ENCODE data around the gene COL19A1.

The COL19A1 gene

DNA sequence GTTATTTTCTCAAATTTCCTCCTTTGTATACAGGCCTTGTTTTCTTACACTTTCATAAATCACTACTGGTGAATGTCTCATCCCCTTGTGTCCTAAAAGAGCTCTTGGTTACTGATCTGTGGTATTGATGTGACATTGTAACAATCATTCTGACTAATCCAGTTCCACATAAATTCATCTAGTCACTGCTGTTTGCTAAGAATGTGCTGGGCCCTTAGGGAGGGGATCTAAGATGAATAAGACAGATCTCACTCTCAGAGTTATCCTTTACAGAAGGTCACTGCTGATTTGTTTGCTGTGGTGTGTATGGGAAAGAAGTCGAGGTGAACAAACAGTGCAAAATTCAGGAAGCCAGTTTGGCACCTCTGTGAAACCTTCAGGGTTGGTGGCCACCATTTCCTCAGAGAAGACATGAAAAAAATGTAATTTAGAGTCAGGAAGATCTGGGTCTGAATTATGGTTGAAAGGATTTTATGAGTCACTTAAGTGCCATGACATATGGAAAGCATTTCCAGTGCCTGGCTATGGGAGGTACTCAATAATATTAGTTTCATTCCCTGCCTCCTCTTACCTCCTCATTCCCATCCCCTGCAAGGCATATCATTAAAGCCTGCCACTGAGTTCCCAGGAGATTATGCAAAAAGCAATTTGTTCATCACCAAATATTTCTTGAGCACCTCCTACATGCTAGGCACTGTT is 314.7 kb downstream of the COL19A1 start:
- no peak for DNase-seq

DNA sequence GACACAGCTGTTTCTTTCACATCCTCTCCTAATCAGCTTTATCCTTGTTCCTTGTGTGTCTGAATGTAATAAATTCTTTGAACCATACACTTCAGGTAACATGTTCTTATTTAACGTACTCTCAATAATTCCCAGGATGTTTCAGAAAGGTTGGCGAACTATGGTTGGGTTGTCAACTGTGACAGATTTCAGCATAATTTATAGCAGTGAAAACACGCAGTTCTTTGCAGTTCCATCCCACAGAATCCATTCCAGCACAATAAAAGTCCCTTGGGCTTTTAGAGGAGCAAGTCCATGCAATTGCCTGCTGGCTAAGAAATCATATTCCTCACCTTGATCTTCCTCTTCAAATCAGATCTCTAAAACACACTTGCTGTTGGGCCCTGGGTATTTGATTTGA is 317.2 kb downstream of the COL19A1 start:
- no peak for DNase-seq

DNA sequence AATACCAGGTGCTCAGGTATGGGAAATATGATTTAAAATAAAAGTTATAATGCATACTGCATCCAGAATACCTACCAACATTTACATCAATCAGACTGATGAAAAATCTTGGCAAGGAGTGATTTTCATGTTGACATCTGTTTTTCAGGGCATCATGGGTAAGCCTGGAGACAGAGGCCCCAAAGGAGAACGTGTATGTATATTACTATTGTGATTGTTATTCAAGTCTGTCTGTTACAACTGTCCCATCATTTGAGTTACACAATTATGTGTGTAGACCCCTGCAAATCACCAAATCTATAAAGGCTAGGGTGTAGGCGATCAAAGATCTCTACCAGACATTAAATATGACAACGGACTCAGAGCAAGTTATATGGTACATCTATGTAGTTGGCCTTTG is 318.4 kb downstream of the COL19A1 start:
- DNase-seq = no peak

DNA sequence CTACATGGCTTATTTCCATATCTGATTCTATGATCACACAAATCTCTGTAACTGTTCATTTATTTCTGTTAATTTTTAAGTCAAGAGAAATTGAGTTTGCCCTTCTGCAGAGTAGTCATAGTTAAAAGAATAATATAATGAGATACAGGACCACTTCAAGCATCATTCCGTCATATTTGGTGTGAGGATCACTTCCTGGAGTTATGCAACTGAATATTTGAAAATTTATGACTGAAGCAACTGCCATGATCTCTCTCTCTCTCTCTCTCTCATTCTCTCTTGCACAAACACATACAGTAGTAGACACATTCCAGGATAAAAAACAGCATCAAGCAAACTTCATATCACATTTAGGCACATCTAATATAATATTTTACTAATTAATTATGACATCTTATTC is 320.1 kb downstream of the COL19A1 start:
- no peak for DNase-seq

DNA sequence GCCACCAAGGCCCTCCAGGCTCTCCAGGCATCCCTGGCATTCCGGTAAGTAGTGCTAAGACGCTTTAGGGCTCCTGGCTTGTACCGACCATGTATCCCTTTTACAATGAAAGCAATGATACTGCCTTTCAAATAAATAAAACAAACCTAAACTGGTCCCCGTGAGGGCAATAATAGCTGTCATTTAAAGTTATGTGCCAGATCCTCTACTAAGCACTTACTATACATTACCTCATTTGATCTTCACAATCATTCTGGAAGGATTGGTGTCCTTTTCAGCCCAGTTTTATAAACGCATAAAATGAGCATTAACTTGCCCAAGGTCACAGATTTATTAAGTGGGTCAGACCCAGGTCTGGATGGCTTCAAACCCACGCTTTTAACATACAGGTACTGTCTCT is 321.8 kb downstream of the COL19A1 start:
- no peak for DNase-seq

DNA sequence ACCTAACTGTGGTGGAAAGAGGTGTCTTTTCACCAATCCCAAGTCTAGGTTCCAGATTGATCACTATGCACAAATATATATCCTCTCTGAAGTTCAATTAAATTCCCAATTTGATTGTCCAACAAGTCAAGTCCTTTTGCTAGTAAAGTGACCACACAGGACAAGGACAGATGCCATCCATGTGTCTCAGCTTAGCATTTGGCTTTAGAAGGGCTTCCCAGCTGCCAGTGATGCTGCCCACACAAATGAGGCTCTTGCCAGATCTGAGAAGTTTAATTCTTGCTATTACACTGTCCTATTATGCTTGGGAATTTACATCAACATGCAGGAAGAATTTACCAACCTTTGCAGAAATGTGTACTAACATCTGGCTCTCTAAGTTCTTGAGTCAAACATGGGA is 328.1 kb downstream of the COL19A1 start:
- no peak for DNase-seq

DNA sequence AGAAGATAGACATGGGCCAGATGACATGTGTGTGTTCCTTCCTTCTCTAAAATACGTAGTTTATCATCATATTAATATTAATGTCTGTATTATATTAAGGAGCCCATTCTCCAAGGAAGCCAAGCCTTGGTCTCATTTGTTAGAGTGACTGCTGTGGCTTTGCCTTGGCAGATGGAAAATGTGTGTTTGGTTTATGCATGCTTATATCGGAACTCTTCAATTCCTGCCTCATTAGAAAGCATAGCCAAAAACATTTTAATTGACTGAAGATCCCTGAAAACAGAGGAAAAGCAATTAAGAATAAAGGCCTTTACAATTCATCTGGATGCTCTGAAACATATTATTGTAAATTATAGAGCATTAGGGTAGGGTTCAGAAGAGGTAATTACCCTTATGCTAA is 330.2 kb downstream of the COL19A1 start:
- DNase-seq = no peak

DNA sequence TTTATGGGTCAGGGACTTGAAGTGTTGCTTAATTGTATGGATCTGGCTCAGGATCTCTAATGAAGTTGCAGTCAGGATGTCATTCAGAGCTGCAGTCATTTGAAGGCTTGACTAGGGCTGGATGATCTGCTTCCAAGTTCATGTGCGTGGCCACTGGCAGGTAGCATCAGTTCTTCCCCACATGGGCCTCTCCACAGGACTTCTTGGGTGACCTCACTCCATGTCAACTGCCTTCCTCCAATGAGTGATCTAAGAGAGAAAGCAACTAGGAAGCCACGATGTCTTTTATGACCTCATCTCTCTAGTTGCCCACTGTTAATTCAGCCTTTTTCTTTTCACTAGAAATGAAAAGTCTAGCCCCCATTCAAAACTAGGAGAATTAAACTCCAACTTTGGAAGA is 332.4 kb downstream of the COL19A1 start:
- DNase-seq = no peak

DNA sequence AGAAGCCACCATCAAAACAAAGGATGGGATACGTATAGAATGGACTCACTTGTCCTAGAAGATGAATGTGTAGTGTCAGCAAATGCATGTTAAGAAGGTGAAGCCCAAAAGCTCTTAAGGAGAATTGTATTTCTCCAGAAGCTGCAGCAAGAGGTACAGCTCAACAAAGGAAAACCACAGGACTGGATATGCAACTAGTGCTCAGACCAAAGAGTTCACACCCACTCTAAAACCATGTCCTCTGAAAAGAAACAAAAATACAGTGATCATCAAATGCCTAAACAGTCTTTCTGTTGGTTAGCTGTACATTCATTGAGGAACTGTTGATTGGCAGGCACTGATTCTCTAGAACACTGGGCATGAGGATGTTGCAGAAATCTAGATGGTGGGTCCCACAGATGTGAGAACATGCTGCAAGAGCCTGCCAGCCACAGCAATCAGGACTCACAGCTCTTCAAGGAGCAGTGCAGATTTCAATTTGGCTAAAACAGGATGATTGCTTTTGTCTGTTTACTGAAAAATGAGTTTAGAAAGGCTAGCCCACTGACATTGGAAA is 342.0 kb downstream of the COL19A1 start:
- no peak for DNase-seq

DNA sequence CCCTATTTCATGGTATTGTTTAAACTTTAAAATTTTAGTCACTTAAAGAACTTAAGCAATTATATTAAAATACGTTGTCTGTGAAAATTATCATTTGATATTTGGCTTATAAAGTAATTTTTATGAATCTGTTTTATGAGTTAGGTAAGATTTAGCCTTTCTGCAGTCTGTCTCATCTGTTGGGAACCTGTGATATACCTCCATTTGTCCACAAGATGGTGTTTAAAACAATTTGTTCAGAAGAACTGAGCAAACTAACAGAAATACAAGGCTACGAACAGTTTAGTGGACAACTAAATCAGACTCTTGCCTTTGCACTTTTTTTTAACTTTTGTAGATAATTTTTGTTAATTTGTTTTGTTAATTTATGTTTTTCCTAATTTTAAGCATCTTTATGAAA is 344.1 kb downstream of the COL19A1 start:
- DNase-seq = no peak

DNA sequence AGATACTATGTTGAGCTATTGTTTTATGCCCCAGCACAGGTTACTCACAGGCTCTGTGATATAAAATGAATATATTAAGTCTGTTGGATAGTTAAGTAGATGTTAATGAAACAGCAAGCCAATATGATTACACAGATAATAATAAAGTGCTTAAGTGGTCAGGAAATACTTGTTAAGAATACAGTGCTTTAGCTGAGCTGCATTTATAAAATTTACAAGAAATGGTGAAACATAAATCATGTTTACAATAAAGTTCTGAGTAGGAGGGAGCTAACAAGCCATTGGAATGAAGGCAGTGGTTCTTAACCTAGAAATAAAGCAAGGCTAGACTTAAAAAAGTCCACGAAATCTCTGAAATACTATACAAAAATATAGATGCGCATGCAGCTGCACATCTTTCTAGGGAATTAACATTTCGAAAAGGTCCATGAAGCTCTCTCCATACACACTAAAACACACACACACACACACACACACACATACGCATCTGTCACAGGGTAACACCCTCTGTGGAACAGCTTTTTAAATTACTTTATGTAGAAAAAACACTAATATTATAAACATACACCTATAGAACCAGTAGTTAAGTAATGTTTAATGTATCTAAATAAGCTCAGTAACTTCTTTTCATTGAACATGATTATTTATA is 349.2 kb downstream of the COL19A1 start:
- DNase-seq = no peak

DNA sequence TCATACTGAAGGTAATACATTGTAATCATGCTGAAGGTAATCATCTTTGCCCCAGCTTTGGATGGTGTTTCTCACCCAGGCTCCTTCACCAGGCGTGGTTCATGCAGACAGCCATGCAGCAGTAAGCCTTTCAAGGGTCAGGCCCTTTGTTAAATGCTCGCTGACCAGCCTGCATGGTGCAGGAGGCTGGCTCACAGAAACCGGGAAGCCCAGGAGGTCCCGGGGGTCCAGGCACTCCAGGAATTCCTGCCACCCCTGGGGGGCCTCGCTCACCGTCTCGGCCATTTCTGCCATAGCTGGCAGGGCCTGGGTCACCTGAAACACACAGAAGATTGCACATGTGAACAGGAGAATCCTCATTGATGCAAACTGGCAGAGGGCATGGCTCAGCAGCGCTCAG is 350.4 kb downstream of the COL19A1 start:
- no peak for DNase-seq

DNA sequence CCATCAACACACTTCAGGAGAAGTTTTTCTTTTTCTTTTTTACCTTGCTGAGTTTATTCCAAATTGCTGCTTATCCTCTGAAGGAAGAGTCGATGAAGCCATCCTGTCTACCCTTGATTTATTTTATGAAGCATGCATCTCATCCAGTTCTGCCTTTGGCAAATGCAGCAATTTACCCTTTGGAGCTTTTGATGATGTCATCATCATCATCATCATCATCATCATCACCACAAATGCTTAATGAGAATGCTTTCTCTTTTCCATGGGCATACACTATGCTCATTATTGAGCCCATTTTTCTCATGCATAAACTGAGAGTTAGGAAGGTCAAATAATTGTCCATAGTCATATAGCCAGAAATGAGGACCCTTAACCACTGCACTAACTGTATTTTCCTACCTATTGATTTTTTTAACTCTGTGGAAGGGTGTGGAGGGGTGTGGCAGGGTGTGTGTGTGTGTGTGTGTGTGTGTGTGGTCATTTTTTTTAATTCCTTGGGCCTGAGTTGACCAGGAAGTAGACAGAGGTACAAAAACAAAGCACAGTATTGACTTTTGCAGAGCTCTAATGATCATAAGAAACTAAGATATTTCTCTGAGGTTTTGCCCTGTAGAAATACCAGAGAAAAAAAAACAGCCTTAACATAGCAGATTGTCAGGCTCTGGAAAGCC is 353.7 kb downstream of the COL19A1 start:
- no peak for DNase-seq

DNA sequence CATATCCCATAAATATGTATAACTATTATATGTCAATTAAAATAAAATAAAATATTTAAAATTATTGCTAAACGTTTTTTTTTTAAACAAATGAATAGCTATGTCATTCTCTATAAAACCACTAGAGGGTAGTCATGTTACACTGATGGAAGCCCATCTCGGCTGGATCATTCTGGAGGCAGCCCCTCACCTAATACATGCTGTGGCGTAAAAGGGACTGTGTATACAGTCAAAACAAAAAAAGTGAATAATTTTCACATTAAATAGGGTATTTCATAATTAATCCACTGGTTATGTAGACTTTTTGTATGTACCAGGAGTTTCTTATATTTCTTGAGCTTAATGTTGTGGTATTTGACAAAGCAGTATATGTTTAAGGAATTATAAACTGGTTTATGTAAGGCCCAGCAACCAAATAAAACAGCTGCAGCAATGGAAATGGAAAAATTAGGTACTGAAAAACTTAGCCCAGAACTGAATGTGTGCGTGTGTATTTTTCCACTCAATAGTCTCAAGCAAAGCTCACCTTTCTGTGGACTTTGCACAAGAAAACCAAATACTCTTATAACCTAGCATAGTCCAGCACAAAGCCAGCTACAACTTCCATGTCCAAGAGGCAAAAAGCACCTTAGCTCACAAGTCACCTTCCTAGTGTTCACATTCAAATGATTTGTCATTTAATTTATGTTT is 354.8 kb downstream of the COL19A1 start:
- peak; percentile 12 for DNase-seq

DNA sequence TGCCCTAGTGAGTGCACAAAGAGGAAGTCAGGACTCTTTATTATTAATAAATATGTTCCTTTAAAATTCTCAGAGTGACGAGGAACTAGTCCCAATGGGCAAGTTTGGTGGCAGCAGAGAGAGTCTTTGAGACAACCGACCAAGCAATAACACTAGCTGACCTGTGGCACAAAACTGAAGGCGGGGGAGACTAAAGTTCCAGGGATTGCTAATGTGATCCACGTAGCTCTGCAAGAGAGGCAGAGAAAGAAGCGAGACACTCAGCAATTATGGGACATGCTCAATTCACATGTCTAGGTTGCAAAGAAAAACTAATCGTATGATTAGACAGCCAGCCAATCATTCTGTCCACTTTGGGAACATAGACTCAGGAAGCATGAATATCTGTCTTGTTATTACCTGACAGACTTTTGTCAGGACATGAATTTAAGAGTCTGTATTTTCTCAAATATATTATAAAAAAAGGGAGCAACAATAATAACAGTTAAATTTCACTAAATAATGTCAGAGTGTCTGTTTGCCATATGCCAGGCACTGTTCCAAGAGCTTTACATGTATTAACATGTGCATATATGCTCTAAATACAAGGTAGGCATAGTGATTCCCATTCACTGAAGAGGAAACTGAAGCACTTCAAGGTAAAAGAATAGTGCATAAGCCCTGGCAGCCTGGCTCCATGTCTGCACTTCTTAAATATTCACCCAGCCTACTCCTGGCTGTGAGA is 355.5 kb downstream of the COL19A1 start:
- DNase-seq = no peak

DNA sequence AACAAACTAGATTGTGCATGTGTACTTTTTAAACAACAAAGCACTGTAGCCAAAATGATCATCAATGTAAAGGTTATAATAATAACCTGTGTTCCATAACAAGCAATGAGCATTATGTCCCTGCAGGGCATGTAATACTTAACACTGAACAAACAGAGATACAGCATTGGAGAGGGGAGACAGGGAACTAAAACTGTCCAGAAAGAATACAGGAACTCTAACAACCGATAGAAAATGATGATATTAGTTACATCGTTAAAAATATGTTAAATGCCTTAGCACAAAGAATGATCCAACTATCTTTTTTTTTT is 356.0 kb downstream of the COL19A1 start:
- DNase-seq = no peak

DNA sequence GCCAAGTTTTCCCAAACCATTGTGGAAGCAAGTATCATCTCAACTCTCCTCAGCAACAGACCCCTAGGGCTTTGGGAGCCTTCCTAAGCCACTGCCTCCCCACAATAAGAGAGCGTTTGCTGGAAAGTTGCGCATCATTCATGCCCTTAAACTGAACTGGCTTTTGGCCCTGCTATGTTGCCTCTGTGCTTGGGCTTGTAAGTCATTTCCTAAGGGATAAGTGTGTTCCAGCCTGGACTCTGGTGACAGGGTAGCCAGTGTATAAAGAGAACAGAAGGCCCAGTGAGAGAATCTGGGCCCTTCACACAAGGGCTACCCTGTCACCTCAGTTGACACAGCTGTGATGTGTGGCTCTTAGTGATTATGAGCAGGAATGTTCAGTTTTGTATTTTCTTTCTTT is 358.7 kb downstream of the COL19A1 start:
- no peak for DNase-seq

DNA sequence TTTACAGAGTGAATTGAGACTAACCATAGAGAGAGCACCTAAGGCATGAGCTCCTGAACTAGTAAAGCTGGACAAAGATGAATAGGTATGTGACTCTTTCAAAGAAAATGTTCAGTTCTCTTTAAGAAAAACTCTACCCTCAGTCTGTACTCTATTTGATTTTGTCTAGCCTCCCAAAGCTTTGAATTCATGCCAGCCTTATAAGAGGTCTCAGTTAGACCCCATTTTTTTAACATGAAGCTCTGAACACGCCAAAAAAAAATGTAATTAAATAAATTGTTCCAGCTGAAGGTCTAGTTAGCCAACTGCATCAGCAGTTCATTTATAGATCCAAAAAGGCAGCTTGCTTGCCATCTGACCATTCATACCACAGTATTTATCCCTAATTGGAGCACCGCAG is 365.0 kb downstream of the COL19A1 start:
- DNase-seq = no peak

DNA sequence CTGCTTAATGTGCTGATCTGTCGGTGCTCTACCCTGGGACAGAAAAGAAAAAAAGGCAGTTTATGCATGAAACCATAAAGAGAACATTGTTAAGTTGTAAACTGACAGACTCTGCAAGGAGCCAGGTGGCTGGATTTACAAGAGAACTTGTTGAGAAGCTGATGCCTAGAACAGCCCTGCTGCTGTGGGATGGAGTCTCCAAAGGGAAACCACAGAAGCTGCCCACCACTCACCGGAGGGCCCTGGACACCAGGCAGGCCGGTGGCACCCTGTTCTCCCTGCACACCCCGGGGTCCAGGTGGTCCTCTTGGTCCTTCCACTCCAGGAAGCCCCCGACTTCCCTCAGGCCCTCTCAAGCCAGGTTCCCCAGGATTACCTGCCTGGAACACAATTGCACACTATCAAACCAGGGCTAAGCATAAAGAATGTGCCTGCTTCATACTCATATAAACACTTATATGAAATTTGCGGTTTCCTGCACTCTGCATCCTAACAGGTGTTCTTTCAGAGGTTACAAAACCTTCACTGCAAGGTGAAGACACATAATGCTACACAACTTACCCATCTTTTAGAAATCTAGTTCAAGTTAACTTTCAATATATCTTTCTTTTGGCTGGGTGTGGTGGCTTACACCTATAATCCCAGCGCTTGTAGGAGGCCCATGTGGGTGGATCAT is 368.3 kb downstream of the COL19A1 start:
- no peak for DNase-seq

DNA sequence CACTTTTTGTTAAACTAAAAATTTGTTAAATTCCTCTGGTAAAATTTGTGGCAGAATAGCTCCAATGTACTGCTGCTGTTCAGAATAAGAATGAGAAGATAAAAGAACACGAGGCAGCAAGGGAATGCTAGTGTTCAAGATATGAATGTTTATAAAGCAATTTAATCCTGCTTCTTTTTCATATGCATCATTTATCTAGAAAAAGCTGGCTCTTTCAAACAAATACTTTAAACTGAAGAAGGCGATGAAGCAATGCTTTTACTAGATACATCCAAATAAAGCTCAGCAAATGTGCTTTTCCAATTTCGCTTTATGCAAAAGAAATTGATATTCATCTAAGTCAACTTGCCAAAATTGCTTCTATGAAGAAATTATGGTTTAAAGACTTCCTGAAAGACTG is 370.0 kb downstream of the COL19A1 start:
- DNase-seq = no peak

DNA sequence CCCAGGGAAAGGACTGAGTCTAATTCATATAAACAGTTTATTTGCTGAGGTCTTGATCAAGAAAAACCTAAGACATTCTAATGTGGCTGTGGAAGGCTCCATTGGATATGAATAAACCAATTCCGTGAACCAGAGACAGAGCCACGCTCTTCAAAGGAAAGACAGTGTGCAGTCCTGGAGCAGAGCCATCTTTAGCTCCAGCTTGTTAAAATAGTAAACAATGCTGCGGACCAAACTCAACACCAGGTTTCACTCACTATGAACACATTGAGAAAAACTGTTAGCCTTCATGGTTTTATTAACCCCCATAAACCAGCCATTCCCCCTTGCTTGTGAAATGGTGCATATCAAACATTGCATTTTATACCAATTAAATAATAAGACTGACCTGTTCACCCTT is 374.7 kb downstream of the COL19A1 start:
- DNase-seq = no peak

DNA sequence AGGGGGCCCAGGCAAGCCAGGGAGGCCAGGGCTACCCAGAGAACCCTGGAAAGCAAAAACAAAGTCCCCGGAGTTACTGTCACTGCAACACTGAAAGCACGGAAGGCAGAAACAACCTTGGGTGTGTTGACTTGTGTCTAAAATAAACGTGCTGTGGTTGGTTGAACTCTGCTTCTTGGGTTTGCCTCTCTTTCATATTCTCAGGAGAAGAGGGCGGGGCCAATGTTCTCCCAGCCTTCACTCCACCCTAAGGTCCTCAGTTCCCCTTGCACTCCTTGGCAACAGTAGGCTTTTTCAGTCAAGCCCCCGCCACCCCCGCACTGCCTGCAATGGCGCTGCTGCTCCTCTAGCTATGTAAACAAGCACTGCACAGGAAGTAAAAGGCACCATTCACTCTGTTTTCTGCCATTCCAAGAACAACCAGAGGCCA is 375.6 kb downstream of the COL19A1 start:
- no peak for DNase-seq
